Activated naive CD8-positive, alpha-beta T cell (primary cell): ENCODE measurements around the gene DOCK2.
"Not testable (repeated sequence)": the region's sequence is repeated elsewhere in the genome, so short reads cannot be mapped to it uniquely, and the experiment has no call there.

ENCODE experiments used
- H3K27ac Mint-ChIP-seq: one replicate; pipeline ENCODE4 v1.8.0; 2021; ENCODE audit warnings: mixed read lengths
- H3K27me3 Mint-ChIP-seq: one replicate; pipeline ENCODE4 v1.8.0; 2021; ENCODE audit warnings: mixed read lengths
- H3K36me3 Mint-ChIP-seq: one replicate; pipeline ENCODE4 v1.8.0; 2021; ENCODE audit warnings: mixed read lengths
- H3K4me1 Mint-ChIP-seq: one replicate; pipeline ENCODE4 v1.8.0; 2021; ENCODE audit warnings: low read depth, mixed read lengths
- H3K4me3 Mint-ChIP-seq: one replicate; pipeline ENCODE4 v1.8.0; 2021; ENCODE audit warnings: mild to moderate bottlenecking, mixed read lengths
- H3K9me3 Mint-ChIP-seq: one replicate; pipeline ENCODE4 v1.8.0; 2021; ENCODE audit warnings: low read depth, mixed read lengths

The DOCK2 gene

GRCh38 chr5:169710675-169711074 is 73.6 kb downstream of the DOCK2 start:
- no peak overlapping the region for H3K27ac Mint-ChIP-seq
- H3K4me3 Mint-ChIP-seq = no peak overlapping the region
- peaks cover 30% of the 10 kb centered on the region for H3K36me3 Mint-ChIP-seq

GRCh38 chr5:169711551-169712225 is 74.6 kb downstream of the DOCK2 start:
- no peak overlapping the region for H3K27ac Mint-ChIP-seq
- no peaks in the 10 kb centered on the region for H3K4me1 Mint-ChIP-seq
- no peaks in the 10 kb centered on the region for H3K9me3 Mint-ChIP-seq
- H3K27me3 Mint-ChIP-seq = no peaks in the 10 kb centered on the region
- H3K4me3 Mint-ChIP-seq = no peak overlapping the region
- H3K36me3 Mint-ChIP-seq = peaks cover 37% of the 10 kb centered on the region

More at GRCh38 chr5:169710675-169711074, 73.6 kb downstream of the DOCK2 start:
- no peaks in the 10 kb centered on the region for H3K27me3 Mint-ChIP-seq
- no peaks in the 10 kb centered on the region for H3K4me1 Mint-ChIP-seq
- H3K9me3 Mint-ChIP-seq = no peaks in the 10 kb centered on the region

- Mint-ChIP-seq H3K27me3 (no peaks in the 10 kb centered on the region), H3K36me3 (peaks cover 42% of the 10 kb centered on the region), H3K9me3 (no peaks in the 10 kb centered on the region), H3K4me1 (no peaks in the 10 kb centered on the region), H3K27ac (no peak overlapping the region), H3K4me3 (no peak overlapping the region)
Measured at GRCh38 chr5:169712428-169712827, 75.4 kb downstream of the DOCK2 start.

- H3K27ac Mint-ChIP-seq = no peak overlapping the region
- H3K4me1 Mint-ChIP-seq = no peaks in the 10 kb centered on the region
- H3K4me3 Mint-ChIP-seq = no peak overlapping the region
- no peaks in the 10 kb centered on the region for H3K9me3 Mint-ChIP-seq
- no peaks in the 10 kb centered on the region for H3K27me3 Mint-ChIP-seq
- peaks cover 59% of the 10 kb centered on the region for H3K36me3 Mint-ChIP-seq
Measured at GRCh38 chr5:169716287-169716686, 79.2 kb downstream of the DOCK2 start.

- Mint-ChIP-seq H3K4me1 (no peaks in the 10 kb centered on the region), H3K36me3 (peaks cover 64% of the 10 kb centered on the region), H3K27me3 (no peaks in the 10 kb centered on the region), H3K4me3 (no peak overlapping the region), H3K9me3 (no peaks in the 10 kb centered on the region), H3K27ac (no peak overlapping the region)
Measured at GRCh38 chr5:169717288-169717687, 80.2 kb downstream of the DOCK2 start.

- Mint-ChIP-seq H3K4me3 (no peak overlapping the region), H3K9me3 (no peaks in the 10 kb centered on the region), H3K27me3 (no peaks in the 10 kb centered on the region), H3K36me3 (peaks cover 64% of the 10 kb centered on the region), H3K27ac (no peak overlapping the region), H3K4me1 (no peaks in the 10 kb centered on the region)
Measured at GRCh38 chr5:169719360-169720314, 82.6 kb downstream of the DOCK2 start.

GRCh38 chr5:169721771-169722170 is 84.7 kb downstream of the DOCK2 start:
- no peak overlapping the region for H3K4me3 Mint-ChIP-seq
- no peaks in the 10 kb centered on the region for H3K4me1 Mint-ChIP-seq
- no peaks in the 10 kb centered on the region for H3K27me3 Mint-ChIP-seq
- H3K9me3 Mint-ChIP-seq = no peaks in the 10 kb centered on the region
- no peak overlapping the region for H3K27ac Mint-ChIP-seq
- peaks cover 65% of the 10 kb centered on the region for H3K36me3 Mint-ChIP-seq

- Mint-ChIP-seq H3K4me3 (no peak overlapping the region), H3K27me3 (no peaks in the 10 kb centered on the region), H3K9me3 (no peaks in the 10 kb centered on the region), H3K4me1 (peaks cover 5% of the 10 kb centered on the region), H3K36me3 (peaks cover 65% of the 10 kb centered on the region), H3K27ac (no peak overlapping the region)
Measured at GRCh38 chr5:169723103-169723831, 86.2 kb downstream of the DOCK2 start.

- no peak overlapping the region for H3K27ac Mint-ChIP-seq
- no peaks in the 10 kb centered on the region for H3K9me3 Mint-ChIP-seq
- peaks cover 7% of the 10 kb centered on the region for H3K4me1 Mint-ChIP-seq
- H3K4me3 Mint-ChIP-seq = no peak overlapping the region
- H3K27me3 Mint-ChIP-seq = no peaks in the 10 kb centered on the region
- peaks cover 61% of the 10 kb centered on the region for H3K36me3 Mint-ChIP-seq
Measured at GRCh38 chr5:169724303-169725087, 87.4 kb downstream of the DOCK2 start.

GRCh38 chr5:169725665-169726064 is 88.6 kb downstream of the DOCK2 start:
- peaks cover 10% of the 10 kb centered on the region for H3K4me1 Mint-ChIP-seq
- H3K27me3 Mint-ChIP-seq, H3K27ac Mint-ChIP-seq, H3K9me3 Mint-ChIP-seq, H3K4me3 Mint-ChIP-seq: not testable (repeated sequence)
- peaks cover 59% of the 10 kb centered on the region for H3K36me3 Mint-ChIP-seq

GRCh38 chr5:169728418-169728817 is 91.3 kb downstream of the DOCK2 start:
- Mint-ChIP-seq H3K9me3 (no peaks in the 10 kb centered on the region), H3K4me3 (no peak overlapping the region), H3K27me3 (no peaks in the 10 kb centered on the region)

GRCh38 chr5:169731221-169731620 is 94.1 kb downstream of the DOCK2 start:
- H3K36me3 Mint-ChIP-seq = peaks cover 49% of the 10 kb centered on the region
- H3K4me1 Mint-ChIP-seq = peaks cover 22% of the 10 kb centered on the region
- no peaks in the 10 kb centered on the region for H3K9me3 Mint-ChIP-seq
- no peak overlapping the region for H3K4me3 Mint-ChIP-seq
- no peaks in the 10 kb centered on the region for H3K27me3 Mint-ChIP-seq
- no peak overlapping the region for H3K27ac Mint-ChIP-seq

More at GRCh38 chr5:169728418-169728817, 91.3 kb downstream of the DOCK2 start:
- peaks cover 54% of the 10 kb centered on the region for H3K36me3 Mint-ChIP-seq
- peaks cover 21% of the 10 kb centered on the region for H3K4me1 Mint-ChIP-seq
- H3K27ac Mint-ChIP-seq = no peak overlapping the region

- no peak overlapping the region for H3K4me3 Mint-ChIP-seq
- no peak overlapping the region for H3K27ac Mint-ChIP-seq
- no peaks in the 10 kb centered on the region for H3K27me3 Mint-ChIP-seq
- no peaks in the 10 kb centered on the region for H3K9me3 Mint-ChIP-seq
- peaks cover 49% of the 10 kb centered on the region for H3K36me3 Mint-ChIP-seq
- H3K4me1 Mint-ChIP-seq = peaks cover 24% of the 10 kb centered on the region
Measured at GRCh38 chr5:169732841-169733240, 95.8 kb downstream of the DOCK2 start.

- Mint-ChIP-seq H3K4me1 (peaks cover 16% of the 10 kb centered on the region), H3K27me3 (no peaks in the 10 kb centered on the region), H3K27ac (no peak overlapping the region), H3K36me3 (peaks cover 43% of the 10 kb centered on the region), H3K9me3 (no peaks in the 10 kb centered on the region), H3K4me3 (no peak overlapping the region)
Measured at GRCh38 chr5:169735913-169736312, 98.8 kb downstream of the DOCK2 start.
